RWPE2 (cell line): ENCODE data around the gene ACAD11.

Experiments
- ATAC-seq: fragments of 200-7000 bp; cut with Tn5 transposase; 3 replicates; pipeline ENCODE4 v1.9.1; 2021; ENCODE audit warnings: low read depth
- DNase-seq: peaks from one replicate; pipeline ENCODE4 v3.0.0-alpha.2; 2020; ENCODE audit warnings: low spot score
- H3K27ac ChIP-seq: fragments of 450-650 bp; 2 replicates; pipeline ENCODE4 v1.5.1; 2017; ENCODE audit warnings: mild to moderate bottlenecking; ENCODE audit not compliant: poor library complexity, severe bottlenecking
- H3K27me3 ChIP-seq: fragments of 250-450 bp; sonication (Bioruptor Pico); 2 replicates; pipeline ENCODE4 v1.5.1; 2021; ENCODE audit warnings: mild to moderate bottlenecking, moderate library complexity; ENCODE audit not compliant: insufficient read depth, poor library complexity, severe bottlenecking
- H3K36me3 ChIP-seq: fragments of 250-450 bp; sonication (Bioruptor Pico); 2 replicates; pipeline ENCODE4 v1.5.1; 2020; ENCODE audit warnings: low read depth, mild to moderate bottlenecking, moderate library complexity
- H3K4me1 ChIP-seq: fragments of 250-450 bp; sonication (Bioruptor Pico); 2 replicates; pipeline ENCODE4 v1.5.1; 2021; ENCODE audit warnings: mild to moderate bottlenecking, moderate library complexity; ENCODE audit not compliant: insufficient read depth, poor library complexity, severe bottlenecking
- H3K4me3 ChIP-seq: fragments of 250-450 bp; sonication (Bioruptor Pico); 2 replicates; pipeline ENCODE4 v1.5.1; 2021; ENCODE audit warnings: mild to moderate bottlenecking, moderate library complexity; ENCODE audit not compliant: severe bottlenecking
- H3K9me3 ChIP-seq: fragments of 250-450 bp; sonication (Bioruptor Pico); 2 replicates; pipeline ENCODE4 v1.5.1; 2021; ENCODE audit warnings: mild to moderate bottlenecking, moderate library complexity; ENCODE audit not compliant: severe bottlenecking
- CTCF ChIP-seq: fragments of 450-650 bp; IDR thresholded peaks from one replicate; pipeline ENCODE4 v1.5.1; 2017; ENCODE audit warnings: mild to moderate bottlenecking, moderate library complexity; ENCODE audit not compliant: poor library complexity, severe bottlenecking

The ACAD11 gene

GRCh38 chr3:132635052-132635451 is 24.6 kb downstream of the ACAD11 start:
- Histone ChIP-seq H3K36me3 (peaks cover 40% of the 10 kb centered on the region), H3K27ac (no peak overlapping the region), H3K4me1 (peaks cover 29% of the 10 kb centered on the region), H3K27me3 (no peaks in the 10 kb centered on the region), H3K9me3 (no peaks in the 10 kb centered on the region), H3K4me3 (no peak overlapping the region)
- ATAC-seq = no peak
- no peak for TF ChIP-seq CTCF
- DNase-seq = no peak

DNA sequence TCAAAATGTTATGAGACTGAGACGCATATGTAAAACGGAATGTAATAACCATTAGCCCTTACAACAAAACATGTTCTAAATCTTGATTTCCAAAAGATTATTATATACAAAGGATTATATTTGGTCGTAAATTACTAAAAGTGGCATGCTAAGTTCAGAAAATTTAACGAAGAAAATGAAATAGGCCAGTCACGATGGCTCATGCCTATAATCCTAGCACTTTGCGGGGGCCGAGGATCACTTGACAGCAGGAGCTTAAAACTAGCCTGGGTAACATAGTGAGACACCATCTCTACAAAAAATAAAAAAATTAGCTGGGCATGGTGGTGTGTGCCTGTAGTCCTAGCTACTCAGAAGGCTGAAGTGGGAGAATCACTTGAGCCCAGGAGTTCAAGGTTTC is 29.0 kb downstream of the ACAD11 start:
- no peaks in the 10 kb centered on the region for H3K9me3 ChIP-seq
- H3K4me1 ChIP-seq = peaks cover 21% of the 10 kb centered on the region
- H3K27ac ChIP-seq = peak overlapping the region; percentile 69
- TF ChIP-seq CTCF = no peak
- no peak for DNase-seq
- H3K36me3 ChIP-seq = peaks cover 48% of the 10 kb centered on the region
- no peaks in the 10 kb centered on the region for H3K27me3 ChIP-seq
- ATAC-seq = no peak
- H3K4me3 ChIP-seq = no peak overlapping the region

DNA sequence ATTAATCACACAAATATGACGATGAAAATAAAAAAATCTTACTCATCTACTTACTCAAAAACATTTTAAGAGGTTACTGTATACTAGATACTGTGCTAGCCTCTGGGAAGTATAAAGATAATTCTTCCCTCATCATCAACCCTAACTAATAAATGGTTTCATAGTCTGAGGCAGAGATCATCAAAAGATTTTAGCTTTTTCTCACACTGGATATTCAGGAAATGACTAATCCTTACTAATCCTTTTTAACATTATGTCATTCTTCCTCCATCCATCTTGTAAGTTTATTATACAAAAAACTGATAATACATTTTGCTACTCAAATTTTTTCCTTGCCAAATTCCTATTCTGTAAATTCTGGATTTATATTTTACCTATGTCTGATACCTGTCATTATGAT is 29.7 kb downstream of the ACAD11 start:
- no peak overlapping the region for H3K4me3 ChIP-seq
- TF ChIP-seq CTCF = no peak
- ATAC-seq = peak; percentile 82

DNA sequence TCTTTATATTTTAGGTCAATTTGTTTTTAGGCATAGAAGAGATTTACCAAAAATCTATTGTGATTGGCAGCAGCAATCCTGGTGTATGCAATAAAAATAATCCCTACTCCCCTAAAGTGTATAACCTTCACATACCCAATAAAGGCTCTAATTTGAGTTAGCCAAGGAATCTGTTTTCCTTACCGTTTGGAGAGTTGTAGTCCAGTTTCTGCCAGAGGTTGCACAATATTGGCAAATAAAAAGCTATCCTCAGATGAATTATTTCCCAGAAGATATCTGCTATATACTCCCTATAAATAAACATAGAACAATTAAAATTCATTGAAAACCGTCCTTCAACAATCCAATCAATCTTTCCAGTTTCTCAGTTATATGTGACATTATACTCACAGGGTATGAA is 31.5 kb downstream of the ACAD11 start:
- H3K27me3 ChIP-seq = no peaks in the 10 kb centered on the region

More for the DNA sequence above, 29.7 kb downstream of the ACAD11 start:
- H3K27me3 ChIP-seq = no peaks in the 10 kb centered on the region
- H3K27ac ChIP-seq = peak overlapping the region; percentile 69
- no peaks in the 10 kb centered on the region for H3K9me3 ChIP-seq
- H3K4me1 ChIP-seq = peaks cover 21% of the 10 kb centered on the region
- H3K36me3 ChIP-seq = peaks cover 54% of the 10 kb centered on the region
- no peak for DNase-seq

More for the DNA sequence above, 31.5 kb downstream of the ACAD11 start:
- Histone ChIP-seq H3K4me1 (peaks cover 21% of the 10 kb centered on the region), H3K9me3 (no peaks in the 10 kb centered on the region), H3K4me3 (no peak overlapping the region), H3K27ac (no peak overlapping the region), H3K36me3 (peaks cover 58% of the 10 kb centered on the region)
- TF ChIP-seq CTCF = no peak
- no peak for DNase-seq
- ATAC-seq = no peak
